Transverse colon (tissue), 4 donors: ENCODE data around the gene ADAM17. TPM values are rescaled to one million over a fixed set of nuclear protein-coding genes. Genes with fewer than 3 reads are reported as not detected.
"Not testable (repeated sequence)": the region's sequence is repeated elsewhere in the genome, so short reads cannot be mapped to it uniquely, and the experiment has no call there.

Source experiments
- DNase-seq: peaks from one replicate; pipeline ENCODE4 v3.0.0-alpha.2; 2019
- H3K27ac ChIP-seq, 4 donors: fragments of 200-600 bp; sonication (generic); 2 replicates each; pipeline ENCODE4 v1.5.1; 2016 to 2018; ENCODE audit warnings: inconsistent platforms in 4 of 4
- H3K27me3 ChIP-seq: fragments of 200-600 bp; sonication (generic); 2 replicates; pipeline ENCODE4 v1.5.1; 2017; ENCODE audit warnings: inconsistent platforms
- H3K36me3 ChIP-seq, 4 donors: fragments of 200-600 bp; sonication (generic); 2 replicates each; pipeline ENCODE4 v1.5.1; 2017 to 2019; ENCODE audit warnings: inconsistent platforms in 4 of 4
- H3K4me1 ChIP-seq, 4 donors: fragments of 200-600 bp; sonication (generic); 2 replicates each; pipeline ENCODE4 v1.5.1; 2017 to 2020; ENCODE audit warnings: inconsistent platforms in 4 of 4
- H3K4me3 ChIP-seq, 4 donors: fragments of 200-600 bp; sonication (generic); 1 replicate in 1 of 4; 2 replicates in 3 of 4; pipeline versions ENCODE4 v1.5.1 to v1.6.1; 2017 to 2019; ENCODE audit warnings: inconsistent platforms in 4 of 4
- H3K9me3 ChIP-seq, 2 donors: fragments of 200-600 bp; sonication (generic); 2 replicates each; pipeline ENCODE4 v1.5.1; 2017 to 2019; ENCODE audit warnings: inconsistent platforms in 2 of 2
- CTCF ChIP-seq, 5 experiments: fragments of 200-600 bp in 3 of 5; fragments of 450-650 bp in 2 of 5; sonication (generic) in 3 of 5; IDR thresholded peaks; 1 replicate in 2 of 5; 2 replicates in 3 of 5; pipeline ENCODE4 v1.5.1; 2016 to 2017; ENCODE audit warnings: antibody characterized with exemption in 5 of 5, inconsistent platforms in 3 of 5, mild to moderate bottlenecking in 2 of 5, moderate library complexity in 1 of 5
- EP300 ChIP-seq: sonication (generic); formaldehyde crosslinking; IDR thresholded peaks from one replicate; pipeline ENCODE4 v1.6.1; 2017; ENCODE audit warnings: antibody characterized with exemption, low read depth
- POLR2A ChIP-seq: fragments of 450-650 bp; IDR thresholded peaks from one replicate; pipeline ENCODE4 v1.6.1; 2016; ENCODE audit warnings: antibody characterized with exemption, mild to moderate bottlenecking, moderate library complexity
- POLR2AphosphoS5 ChIP-seq, 3 donors: sonication (generic); formaldehyde crosslinking; IDR thresholded peaks; one replicate each; pipeline ENCODE4 v1.6.1; 2016; ENCODE audit warnings: antibody characterized with exemption in 3 of 3
- WGBS, 2 donors: methylation state at CpG; one replicate each; pipeline ENCODE4 v1.1.5; 2018; ENCODE audit warnings: low coverage in 1 of 2; 5-methylcytosine and 5-hydroxymethylcytosine counted together
- in situ Hi-C, 4 donors: fragments of 200-750 bp; cut with MboI; loops; one replicate each; pipeline versions ENCODE4 v1.15.0 to v1.15.1; 2017; ENCODE audit warnings: low sequenced_read_pairs in 3 of 4, low pct_ligation_motif_present in 1 of 4, low pct_unique_long_range_greater_than_20kb in 1 of 4
- intact Hi-C: fragments of 100-400 bp; cut with DNase I; formaldehyde crosslinking; loops from one replicate; pipeline ENCODE4 v1.15.1; 2023; ENCODE audit warnings: low total_unique reads
- total RNA-seq, 4 donors: library from RNA; depleted of rRNA; stranded (reverse); fragments of >200 nt; gene quantifications; one replicate each; pipeline ENCODE4 v1.1.0, GENCODE V29; 2016

The ADAM17 gene
- total RNA-seq, 4 donors from 2014 or later, result 11.2 to 36.4 (median 17.0) TPM

GRCh38 chr2:9552219-9553178, 3.1 kb downstream of the ADAM17 start:
- in situ Hi-C loops (loop anchor here in 1 of 4 donors (10.0 kb wide), 1 partner anchor 82 kb away; the partner anchor contains the start of gene YWHAQ), intact Hi-C loops (no loop called here)
- Histone ChIP-seq H3K36me3 (no peaks in the 10 kb centered on the region), H3K9me3 (no peaks in the 10 kb centered on the region), H3K27ac (peak overlapping the region; percentile 41 to 67 (median 62)), H3K27me3 (no peaks in the 10 kb centered on the region), H3K4me1 (peaks cover 22 to 67% (median 32%) of the 10 kb centered on the region in 4 donors), H3K4me3 (no peak overlapping the region)
- DNase-seq, result no peak
- TF ChIP-seq EP300 (no peak), CTCF (IDR thresholded peaks at IDR 0.05) (no peak), POLR2AphosphoS5 (IDR thresholded peaks at IDR 0.05) (peak in 2 of 3 donors; percentile 40 to 58)
- 30 to 31% methylated on average over 2 of the region's 2 CpGs for WGBS, 2 donors

GRCh38 chr2:9550859-9551391, 4.7 kb downstream of the ADAM17 start:
- H3K36me3 ChIP-seq, H3K27me3 ChIP-seq, H3K9me3 ChIP-seq, DNase-seq, H3K4me3 ChIP-seq, intact Hi-C loops: not testable (repeated sequence)
- Histone ChIP-seq H3K27ac (peak overlapping the region in 3 of 4 donors; percentile 9 to 61 (median 29)), H3K4me1 (peaks cover 22 to 63% (median 26%) of the 10 kb centered on the region in 4 donors)
- in situ Hi-C loops, result loop anchor here in 1 of 4 donors (10.0 kb wide), 1 partner anchor 84 kb away; the partner anchor contains the start of gene YWHAQ
- 82 to 83% methylated on average over 6 to 7 of the region's 7 CpGs for WGBS, 2 donors

GRCh38 chr2:9549420-9549819, 6.2 kb downstream of the ADAM17 start:
- 84 to 86% methylated on average over 8 to 9 of the region's 9 CpGs for WGBS, 2 donors
- Histone ChIP-seq H3K27ac (no peak overlapping the region), H3K9me3 (no peaks in the 10 kb centered on the region)

GRCh38 chr2:9548506-9548905, 7.1 kb downstream of the ADAM17 start:
- WGBS, 2 donors, result 65 to 70% methylated on average over 2 of the region's 2 CpGs
- Histone ChIP-seq H3K4me1 (peaks cover 12 to 57% (median 16%) of the 10 kb centered on the region in 4 donors), H3K36me3 (no peaks in the 10 kb centered on the region), H3K9me3 (no peaks in the 10 kb centered on the region), H3K4me3 (no peak overlapping the region), H3K27ac (peak overlapping the region in 3 of 4 donors; percentile 21 to 40 (median 32)), H3K27me3 (no peaks in the 10 kb centered on the region)
- no peak for DNase-seq
- intact Hi-C loops, result no loop called here
- in situ Hi-C loops, result no loop called here
- TF ChIP-seq CTCF (IDR thresholded peaks at IDR 0.05) (no peak), EP300 (no peak), POLR2A (no peak), POLR2AphosphoS5 (IDR thresholded peaks at IDR 0.05) (no peak)

More at GRCh38 chr2:9549420-9549819, 6.2 kb downstream of the ADAM17 start:
- intact Hi-C loops, result no loop called here
- Histone ChIP-seq H3K4me3 (no peak overlapping the region), H3K27me3 (no peaks in the 10 kb centered on the region), H3K4me1 (peaks cover 18 to 58% (median 22%) of the 10 kb centered on the region in 4 donors), H3K36me3 (no peaks in the 10 kb centered on the region)
- DNase-seq, result no peak
- in situ Hi-C loops, result no loop called here
- TF ChIP-seq POLR2A, result no peak
